ENCODE data around the gene ATP6V1G3. TPM values are rescaled to one million over a fixed set of nuclear protein-coding genes. Genes with fewer than 3 reads are reported as not detected.
A peak's percentile ranks its signal among the peaks of the same experiment; 100 is the strongest.

Gene ATP6V1G3
- polyA plus RNA-seq, 3 donors = not detected

- no CpG with 5 or more reads among the region's 2 CpGs for WGBS (ENCODE audit: insufficient coverage)
- Histone ChIP-seq H3K9me3 (replicated peaks in 1 of 2; ENCODE audit: control insufficient read depth in 1 of 2, insufficient read depth in 1 of 2, low read length in 2 of 2) (no peaks in the 10 kb centered on the region), H3K4me3 (replicated peaks in 1 of 3; ENCODE audit: low read depth in 2 of 3, low read length in 3 of 3) (no peak overlapping the region), H3K4me1 (ENCODE audit: control insufficient read depth in 1 of 2, insufficient read depth in 2 of 2, low read length in 2 of 2) (peaks cover 0 to 12% of the 10 kb centered on the region in 2 donors), H3K27ac (ENCODE audit: low read depth in 1 of 2, low read length in 2 of 2) (no peak overlapping the region), H3K79me2 (ENCODE audit: insufficient read depth, low read length) (no peaks in the 10 kb centered on the region), H4K20me1 (ENCODE audit: insufficient read depth, low read length) (no peaks in the 10 kb centered on the region), H3K9ac (ENCODE audit: insufficient read depth, low read length, poor library complexity, severe bottlenecking) (no peak overlapping the region), H3K36me3 (replicated peaks in 1 of 2; ENCODE audit: control insufficient read depth in 1 of 2, insufficient read depth in 2 of 2, low read length in 2 of 2) (no peaks in the 10 kb centered on the region), H3K4me2 (replicated peaks; ENCODE audit: extremely low read depth, low read length, poor library complexity, severe bottlenecking) (peak overlapping the region; percentile 33), H3K27me3 (ENCODE audit: control insufficient read depth in 2 of 2, insufficient read depth in 2 of 2, low read length in 2 of 2) (no peaks in the 10 kb centered on the region), H2AFZ (ENCODE audit: insufficient read depth, low read depth, low read length, poor library complexity, severe bottlenecking) (peak overlapping the region; percentile 31)
- DNase-seq = no peak
- H3K27ac Mint-ChIP-seq = peak overlapping the region in 2 of 7 donors; percentile 19 to 33
- intact Hi-C loops (cut with micrococcal nuclease) = no loop called here
- H3K4me3 Mint-ChIP-seq = peak overlapping the region; percentile 42 to 52
- no peak for TF ChIP-seq CTCF (IDR thresholded peaks at IDR 0.05)
- H3K4me1 Mint-ChIP-seq = peaks cover 11% of the 10 kb centered on the region
- peaks cover 0 to 2% (median 0%) of the 10 kb centered on the region in 7 donors for H3K9me3 Mint-ChIP-seq
- peaks cover 0 to 2% (median 0%) of the 10 kb centered on the region in 3 donors for H3K27me3 Mint-ChIP-seq (ENCODE audit: low read depth in 3 of 3)
- H3K36me3 Mint-ChIP-seq = no peaks in the 10 kb centered on the region
Observed at GRCh38 chr1:198523182-198523950, 17.1 kb downstream of the ATP6V1G3 start.

GRCh38 chr1:198520524-198521254 is 19.8 kb downstream of the ATP6V1G3 start:
- Histone ChIP-seq H3K9me3 (replicated peaks in 1 of 2; ENCODE audit: control insufficient read depth in 1 of 2, insufficient read depth in 1 of 2, low read length in 2 of 2) (no peaks in the 10 kb centered on the region), H2AFZ (ENCODE audit: insufficient read depth, low read depth, low read length, poor library complexity, severe bottlenecking) (no peak overlapping the region), H3K27me3 (ENCODE audit: control insufficient read depth in 2 of 2, insufficient read depth in 2 of 2, low read length in 2 of 2) (no peaks in the 10 kb centered on the region), H3K4me2 (replicated peaks; ENCODE audit: extremely low read depth, low read length, poor library complexity, severe bottlenecking) (no peak overlapping the region), H3K27ac (ENCODE audit: low read depth in 1 of 2, low read length in 2 of 2) (no peak overlapping the region), H3K79me2 (ENCODE audit: insufficient read depth, low read length) (no peaks in the 10 kb centered on the region), H3K36me3 (replicated peaks in 1 of 2; ENCODE audit: control insufficient read depth in 1 of 2, insufficient read depth in 2 of 2, low read length in 2 of 2) (no peaks in the 10 kb centered on the region), H4K20me1 (ENCODE audit: insufficient read depth, low read length) (no peaks in the 10 kb centered on the region), H3K4me1 (ENCODE audit: control insufficient read depth in 1 of 2, insufficient read depth in 2 of 2, low read length in 2 of 2) (peaks cover 0 to 12% of the 10 kb centered on the region in 2 donors), H3K9ac (ENCODE audit: insufficient read depth, low read length, poor library complexity, severe bottlenecking) (no peak overlapping the region), H3K4me3 (replicated peaks in 1 of 3; ENCODE audit: low read depth in 2 of 3, low read length in 3 of 3) (no peak overlapping the region)
- Mint-ChIP-seq H3K9me3 (peaks cover 0 to 2% (median 0%) of the 10 kb centered on the region in 7 donors), H3K27ac (peak overlapping the region in 1 of 7 donors; percentile 8), H3K4me3 (no peak overlapping the region), H3K36me3 (no peaks in the 10 kb centered on the region), H3K4me1 (peaks cover 11% of the 10 kb centered on the region), H3K27me3 (ENCODE audit: low read depth in 3 of 3) (peaks cover 0 to under 1% (median 0%) of the 10 kb centered on the region in 3 donors)
- no CpG with 5 or more reads among the region's 5 CpGs for WGBS (ENCODE audit: insufficient coverage)
- intact Hi-C loops (cut with micrococcal nuclease) = no loop called here
- no peak for TF ChIP-seq CTCF (IDR thresholded peaks at IDR 0.05)
- DNase-seq = no peak

Data from CD14-positive monocyte (primary cell).